A549 (cell line): Measurements from ENCODE around the gene TUBGCP6. TPM values are rescaled to one million over a fixed set of nuclear protein-coding genes. Genes with fewer than 3 reads are reported as not detected.

Source experiments
- ATAC-seq, 2 experiments: fragments of 200-7000 bp in 1 of 2; fragments of >200 bp in 1 of 2; cut with Nextera tagmentation in 1 of 2; cut with Tn5 transposase in 1 of 2; 3 replicates each; pipeline versions ENCODE4 v1.8.0 to v1.9.1; 2018 to 2020; ENCODE audit warnings: mild to moderate bottlenecking in 1 of 2, moderate library complexity in 1 of 2
- CTCF ChIA-PET: fragments of 300-600 bp; sonication (Branson Sonifier 250); formaldehyde crosslinking; extraction: SDS; loops from one replicate; lab custom pipeline; 2021; ENCODE audit warnings: antibody characterized with exemption, inconsistent platforms; lab: Yijun Ruan, JAX
- POLR2A ChIA-PET: fragments of 350-600 bp; formaldehyde crosslinking; extraction: SDS; loops from one replicate; lab custom pipeline; 2021; ENCODE audit warnings: antibody characterized with exemption, inconsistent platforms; lab: Yijun Ruan, JAX
- DNase-seq, 2 experiments: peaks; one replicate each; pipeline versions ENCODE4 v3.0.0 to v3.0.0-alpha.2; 2011 to 2016; ENCODE audit warnings: low read depth in 1 of 2, low spot score in 1 of 2
- FAIRE-seq: peaks from 2 replicates; lab custom pipeline; 2011; peaks lifted over from hg19 to GRCh38; lab: Jason Lieb, UNC
- H3K27ac ChIP-seq, 2 experiments: fragments of >200 bp; sonication (Bioruptor Twin); formaldehyde crosslinking; 3 replicates each; pipeline ENCODE4 v1.5.1; 2016 to 2017
- H3K4me1 ChIP-seq: fragments of >200 bp; sonication (Bioruptor Twin); formaldehyde crosslinking; 3 replicates; pipeline ENCODE4 v1.6.1; 2016
- H3K4me2 ChIP-seq: fragments of >200 bp; sonication (Bioruptor Twin); formaldehyde crosslinking; 3 replicates; pipeline ENCODE4 v1.6.1; 2016
- H3K4me3 ChIP-seq: fragments of >200 bp; sonication (Bioruptor Twin); formaldehyde crosslinking; 3 replicates; pipeline ENCODE4 v1.5.1; 2016
- H3K9me3 ChIP-seq: fragments of >200 bp; sonication (Bioruptor Twin); formaldehyde crosslinking; 3 replicates; pipeline ENCODE4 v1.6.1; 2016
- CHD2 ChIP-seq: fragments of 150-350 bp; IDR thresholded peaks from 2 replicates; pipeline ENCODE4 v1.6.1; 2014; ENCODE audit warnings: low read length; ENCODE audit not compliant: partially characterized antibody
- CHD4 ChIP-seq: fragments of 200-600 bp; sonication (generic); IDR thresholded peaks from 2 replicates; pipeline ENCODE4 v1.6.1; 2016; ENCODE audit warnings: antibody characterized with exemption, mild to moderate bottlenecking, borderline replicate concordance
- EHMT2 ChIP-seq: fragments of 200-600 bp; sonication (generic); IDR thresholded peaks from 2 replicates; pipeline ENCODE4 v1.6.1; 2016; ENCODE audit warnings: antibody characterized with exemption, low read depth, mild to moderate bottlenecking, moderate library complexity
- FOSL2 ChIP-seq, 2 experiments: fragments of 450-650 bp in 1 of 2; fragments of >200 bp in 1 of 2; sonication (Bioruptor Twin) in 1 of 2; formaldehyde crosslinking; IDR thresholded peaks; 2 replicates each; pipeline versions ENCODE4 v1.5.0 to v1.6.1; 2016 to 2020; ENCODE audit warnings: mild to moderate bottlenecking in 1 of 2, moderate library complexity in 1 of 2
- FOXS1 ChIP-seq: fragments of 250-450 bp; sonication (Bioruptor Pico); IDR thresholded peaks from 2 replicates; pipeline ENCODE4 v1.5.0; 2020; ENCODE audit warnings: mild to moderate bottlenecking, moderate library complexity
- GATA3 ChIP-seq: IDR thresholded peaks from 2 replicates; pipeline ENCODE4 v1.6.1; 2012; ENCODE audit warnings: borderline replicate concordance
- JUN ChIP-seq, 2 experiments: fragments of >200 bp; sonication (Bioruptor Twin); formaldehyde crosslinking; IDR thresholded peaks; 2 replicates in 1 of 2; 3 replicates in 1 of 2; pipeline ENCODE4 v1.6.1; 2016 to 2017
- KDM1A ChIP-seq: fragments of 200-600 bp; sonication (generic); IDR thresholded peaks from 2 replicates; pipeline ENCODE4 v1.6.1; 2016; ENCODE audit warnings: low read depth, mild to moderate bottlenecking
- KDM5A ChIP-seq: fragments of 200-600 bp; sonication (generic); IDR thresholded peaks from 2 replicates; pipeline ENCODE4 v1.6.1; 2016; ENCODE audit warnings: antibody characterized with exemption, mild to moderate bottlenecking
- MAZ ChIP-seq: fragments of 150-350 bp; IDR thresholded peaks from 2 replicates; pipeline ENCODE4 v1.6.1; 2014; ENCODE audit warnings: antibody characterized with exemption, low read depth, low read length, borderline replicate concordance
- MYC ChIP-seq: IDR thresholded peaks from 2 replicates; pipeline ENCODE4 v1.6.1; 2012; ENCODE audit warnings: mild to moderate bottlenecking, inconsistent platforms, low read length, improper control_type of control experiment, borderline replicate concordance
- NR3C1 ChIP-seq: fragments of >200 bp; sonication (Bioruptor Twin); formaldehyde crosslinking; IDR thresholded peaks from 3 replicates; pipeline ENCODE4 v1.6.1; 2017
- PHF8 ChIP-seq: fragments of 200-600 bp; sonication (generic); IDR thresholded peaks from 2 replicates; pipeline ENCODE4 v1.6.1; 2016; ENCODE audit warnings: low read depth, mild to moderate bottlenecking, antibody characterized with exemption, moderate library complexity, borderline replicate concordance
- RCOR1 ChIP-seq: fragments of 150-350 bp; IDR thresholded peaks from 2 replicates; pipeline ENCODE4 v1.6.1; 2014; ENCODE audit warnings: antibody characterized with exemption, low read length, low read depth
- SMC3 ChIP-seq: fragments of >200 bp; sonication (Bioruptor Twin); formaldehyde crosslinking; IDR thresholded peaks from 3 replicates; pipeline ENCODE4 v1.6.1; 2018; ENCODE audit warnings: inconsistent platforms
- ZC3H11A ChIP-seq: fragments of 450-650 bp; IDR thresholded peaks from 2 replicates; pipeline ENCODE4 v1.6.1; 2014; ENCODE audit warnings: antibody characterized with exemption, mild to moderate bottlenecking
- ZSCAN20 ChIP-seq: fragments of 250-450 bp; sonication (Bioruptor Pico); IDR thresholded peaks from 2 replicates; pipeline ENCODE4 v1.8.0; 2022; ENCODE audit warnings: mild to moderate bottlenecking, moderate library complexity
- WGBS: methylation state at CpG from one replicate; pipeline ENCODE4 v1.1.6; 2017; ENCODE audit errors: missing lambda C conversion rate; 5-methylcytosine and 5-hydroxymethylcytosine counted together
- polyA plus RNA-seq, 4 experiments: library from polyadenylated mRNA; depleted of rRNA in 3 of 4; stranded (reverse); fragments of >200 nt; fragmentation: RNase III in 1 of 4; extraction: RNeasy Plus Mini Kit Qiagen cat#74134 plus additional on column Dnase treatment in 1 of 4; gene quantifications; 2 replicates in 3 of 4; 3 replicates in 1 of 4; pipeline ENCODE4 v1.2.3, GENCODE V29; 2011 to 2017
- TF ChIP-seq, protein P1 (sequence below): fragments of 250-450 bp; sonication (Bioruptor Pico); IDR thresholded peaks from 2 replicates; pipeline ENCODE4 v1.5.0; 2021; ENCODE audit warnings: mild to moderate bottlenecking, moderate library complexity, borderline replicate concordance
- TF ChIP-seq, protein P2 (sequence below): IDR thresholded peaks from 2 replicates; pipeline ENCODE4 v1.6.1; 2012
- TF ChIP-seq, protein P3 (sequence below): IDR thresholded peaks from 2 replicates; pipeline ENCODE4 v1.6.1; 2012
- TF ChIP-seq, protein P4 (sequence below): fragments of 200-600 bp; sonication (generic); IDR thresholded peaks from 2 replicates; pipeline ENCODE4 v1.6.1; 2016; ENCODE audit warnings: antibody characterized with exemption, mild to moderate bottlenecking, moderate library complexity

TUBGCP6 gene
- polyA plus RNA-seq, 2 of the 4 experiments (the other 2 are of a cell fraction) = 6.5 to 14.2 TPM

DNA sequence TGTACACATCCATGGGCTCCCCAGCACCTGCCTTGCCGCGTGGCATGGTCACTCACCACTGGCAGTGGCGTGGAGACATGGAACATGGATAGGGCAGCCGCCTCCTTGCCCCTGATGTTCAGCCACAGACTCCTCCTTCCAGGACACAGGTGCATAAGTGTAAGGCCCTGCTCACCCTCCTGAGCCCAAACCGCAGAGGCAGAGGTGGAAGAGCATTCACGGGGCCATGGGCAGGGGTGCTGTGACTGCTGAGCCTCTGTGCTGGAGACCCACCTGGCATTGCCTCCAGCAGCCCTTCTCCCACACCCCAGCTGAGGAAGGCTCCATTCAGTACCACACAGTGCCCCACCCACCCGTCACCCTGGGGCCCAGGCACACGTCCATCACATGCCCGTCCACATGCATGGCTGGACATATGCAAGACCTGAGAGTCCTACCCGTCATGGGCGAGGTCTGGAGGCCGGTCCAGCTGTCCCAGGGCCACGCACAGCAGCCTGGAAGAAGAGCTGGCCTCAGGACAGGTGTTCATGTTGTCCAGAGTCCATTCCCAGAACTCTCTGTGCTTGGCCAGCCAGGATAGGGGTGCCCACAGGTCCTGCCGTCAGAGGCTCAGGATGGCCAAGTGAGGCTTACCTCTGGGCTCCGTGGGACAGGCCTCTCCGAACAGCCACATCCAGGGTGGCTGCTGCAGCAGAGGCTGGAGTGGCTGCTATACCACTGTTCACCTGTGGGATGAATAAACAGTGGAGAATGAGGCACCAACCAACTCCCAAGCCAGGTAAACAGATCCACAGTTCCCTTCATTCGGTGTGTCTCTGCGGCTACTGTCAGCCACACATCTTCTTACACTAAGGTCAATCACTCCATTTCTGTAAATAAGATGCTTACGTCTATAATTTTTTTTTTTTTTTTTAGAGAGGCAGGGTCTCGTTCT lies 1.7 kb upstream of the TUBGCP6 start:
- POLR2A ChIA-PET = interaction anchor here (0.7 to 1.1 kb wide), 2 partner anchors 25 to 96 kb away, joined by 3 read pairs; no protein-coding TSS in a partner anchor
- ATAC-seq (peak; percentile 30 to 41; a peak in 2 of 6 replicates), DNase-seq (peak in 1 of 2 experiments; percentile 47), FAIRE-seq (no peak)
- no peak for TF ChIP-seq MYC
- H3K27ac ChIP-seq = no peak overlapping the region
- H3K4me1 ChIP-seq = peaks cover 26% of the 10 kb centered on the region; the same call in 2 of the 3 replicates
- CTCF ChIA-PET = interaction anchor here (0.6 to 1.8 kb wide), 3 partner anchors 74 to 98 kb away, joined by 3 to 6 read pairs (median 3); no protein-coding TSS in a partner anchor
- WGBS = 89% methylated on average over 8 of the region's 20 CpGs
- H3K9me3 ChIP-seq = no peaks in the 10 kb centered on the region
- H3K4me3 ChIP-seq = no peak overlapping the region; the same call in 2 of the 3 replicates
- peak overlapping the region; percentile 98 for H3K4me2 ChIP-seq

DNA sequence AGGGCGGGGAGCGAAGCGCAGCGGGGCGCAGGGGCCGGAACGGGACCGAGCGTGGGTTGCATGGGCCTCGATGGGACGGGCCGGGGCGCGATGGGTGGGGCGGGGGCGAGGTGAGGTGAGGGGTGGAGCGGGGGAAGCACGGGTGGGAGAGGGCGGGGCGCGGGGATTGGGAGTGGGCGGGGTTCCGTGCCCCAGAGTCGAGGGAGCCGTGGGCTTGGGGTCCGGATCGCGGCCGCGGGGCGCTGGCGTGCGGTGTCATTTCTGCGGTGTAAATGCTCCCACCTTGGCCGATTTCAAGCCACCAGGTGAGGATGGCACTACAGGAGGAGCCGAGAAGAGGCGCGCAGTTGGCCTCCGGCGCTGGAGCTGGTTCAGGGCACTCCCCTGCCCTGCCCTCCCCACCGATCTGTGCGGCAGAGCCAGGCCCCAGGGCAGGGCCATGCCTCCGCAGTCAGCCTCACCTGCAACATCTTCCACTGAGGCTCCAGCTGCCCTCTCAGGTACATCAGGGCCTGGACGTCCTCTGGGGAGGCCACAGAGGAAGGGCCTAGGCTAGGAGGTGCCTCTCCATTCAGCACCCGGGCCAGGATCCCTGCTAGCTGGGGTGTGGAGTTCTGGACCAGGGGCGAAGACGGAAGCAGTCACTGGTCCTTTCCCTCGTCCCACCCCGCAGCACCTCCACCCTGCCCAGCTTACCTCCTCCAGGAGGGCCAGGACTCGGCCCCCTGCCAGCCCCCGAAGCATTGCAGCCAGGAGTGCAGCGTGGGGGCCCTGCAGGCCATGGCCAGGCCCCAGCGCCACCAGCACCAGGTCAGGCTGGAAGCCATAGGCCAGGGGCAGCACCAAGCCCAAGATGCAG lies 620 bp upstream of the TUBGCP6 start:
- no peaks in the 10 kb centered on the region for H3K9me3 ChIP-seq
- no peak for DNase-seq
- FAIRE-seq = no peak
- H3K27ac ChIP-seq = peak overlapping the region; percentile 88 to 96
- POLR2A ChIA-PET = interaction anchor here (0.7 kb wide), 1 partner anchor 97 kb away, joined by 3 read pairs; no protein-coding TSS in a partner anchor
- peak; percentile 22 to 35; a peak in 4 of 6 replicates for ATAC-seq
- TF ChIP-seq, protein P1, sequence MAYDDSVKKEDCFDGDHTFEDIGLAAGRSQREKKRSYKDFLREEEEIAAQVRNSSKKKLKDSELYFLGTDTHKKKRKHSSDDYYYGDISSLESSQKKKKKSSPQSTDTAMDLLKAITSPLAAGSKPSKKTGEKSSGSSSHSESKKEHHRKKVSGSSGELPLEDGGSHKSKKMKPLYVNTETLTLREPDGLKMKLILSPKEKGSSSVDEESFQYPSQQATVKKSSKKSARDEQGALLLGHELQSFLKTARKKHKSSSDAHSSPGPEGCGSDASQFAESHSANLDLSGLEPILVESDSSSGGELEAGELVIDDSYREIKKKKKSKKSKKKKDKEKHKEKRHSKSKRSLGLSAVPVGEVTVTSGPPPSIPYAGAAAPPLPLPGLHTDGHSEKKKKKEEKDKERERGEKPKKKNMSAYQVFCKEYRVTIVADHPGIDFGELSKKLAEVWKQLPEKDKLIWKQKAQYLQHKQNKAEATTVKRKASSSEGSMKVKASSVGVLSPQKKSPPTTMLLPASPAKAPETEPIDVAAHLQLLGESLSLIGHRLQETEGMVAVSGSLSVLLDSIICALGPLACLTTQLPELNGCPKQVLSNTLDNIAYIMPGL (CRISPR knock-in tag) = no peak
- no peak for TF ChIP-seq KDM1A
- TF ChIP-seq, protein P2, sequence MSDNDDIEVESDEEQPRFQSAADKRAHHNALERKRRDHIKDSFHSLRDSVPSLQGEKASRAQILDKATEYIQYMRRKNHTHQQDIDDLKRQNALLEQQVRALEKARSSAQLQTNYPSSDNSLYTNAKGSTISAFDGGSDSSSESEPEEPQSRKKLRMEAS = no peak
- TF ChIP-seq SMC3 = no peak
- TF ChIP-seq ZC3H11A = no peak
- no peak for TF ChIP-seq KDM5A
- no peak for TF ChIP-seq PHF8
- no peak for TF ChIP-seq EHMT2
- TF ChIP-seq NR3C1 = no peak
- TF ChIP-seq CHD2 = no peak
- no peak for TF ChIP-seq ZSCAN20
- no peak for TF ChIP-seq GATA3
- TF ChIP-seq MAZ = no peak
- TF ChIP-seq, protein P3, sequence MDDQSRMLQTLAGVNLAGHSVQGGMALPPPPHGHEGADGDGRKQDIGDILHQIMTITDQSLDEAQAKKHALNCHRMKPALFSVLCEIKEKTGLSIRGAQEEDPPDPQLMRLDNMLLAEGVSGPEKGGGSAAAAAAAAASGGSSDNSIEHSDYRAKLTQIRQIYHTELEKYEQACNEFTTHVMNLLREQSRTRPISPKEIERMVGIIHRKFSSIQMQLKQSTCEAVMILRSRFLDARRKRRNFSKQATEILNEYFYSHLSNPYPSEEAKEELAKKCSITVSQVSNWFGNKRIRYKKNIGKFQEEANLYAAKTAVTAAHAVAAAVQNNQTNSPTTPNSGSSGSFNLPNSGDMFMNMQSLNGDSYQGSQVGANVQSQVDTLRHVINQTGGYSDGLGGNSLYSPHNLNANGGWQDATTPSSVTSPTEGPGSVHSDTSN = no peak
- TF ChIP-seq FOXS1 (CRISPR knock-in tag) = no peak
- TF ChIP-seq JUN (IDR thresholded peaks at IDR 0.05) = no peak; a peak in 1 of 5 replicates
- TF ChIP-seq, protein P4, sequence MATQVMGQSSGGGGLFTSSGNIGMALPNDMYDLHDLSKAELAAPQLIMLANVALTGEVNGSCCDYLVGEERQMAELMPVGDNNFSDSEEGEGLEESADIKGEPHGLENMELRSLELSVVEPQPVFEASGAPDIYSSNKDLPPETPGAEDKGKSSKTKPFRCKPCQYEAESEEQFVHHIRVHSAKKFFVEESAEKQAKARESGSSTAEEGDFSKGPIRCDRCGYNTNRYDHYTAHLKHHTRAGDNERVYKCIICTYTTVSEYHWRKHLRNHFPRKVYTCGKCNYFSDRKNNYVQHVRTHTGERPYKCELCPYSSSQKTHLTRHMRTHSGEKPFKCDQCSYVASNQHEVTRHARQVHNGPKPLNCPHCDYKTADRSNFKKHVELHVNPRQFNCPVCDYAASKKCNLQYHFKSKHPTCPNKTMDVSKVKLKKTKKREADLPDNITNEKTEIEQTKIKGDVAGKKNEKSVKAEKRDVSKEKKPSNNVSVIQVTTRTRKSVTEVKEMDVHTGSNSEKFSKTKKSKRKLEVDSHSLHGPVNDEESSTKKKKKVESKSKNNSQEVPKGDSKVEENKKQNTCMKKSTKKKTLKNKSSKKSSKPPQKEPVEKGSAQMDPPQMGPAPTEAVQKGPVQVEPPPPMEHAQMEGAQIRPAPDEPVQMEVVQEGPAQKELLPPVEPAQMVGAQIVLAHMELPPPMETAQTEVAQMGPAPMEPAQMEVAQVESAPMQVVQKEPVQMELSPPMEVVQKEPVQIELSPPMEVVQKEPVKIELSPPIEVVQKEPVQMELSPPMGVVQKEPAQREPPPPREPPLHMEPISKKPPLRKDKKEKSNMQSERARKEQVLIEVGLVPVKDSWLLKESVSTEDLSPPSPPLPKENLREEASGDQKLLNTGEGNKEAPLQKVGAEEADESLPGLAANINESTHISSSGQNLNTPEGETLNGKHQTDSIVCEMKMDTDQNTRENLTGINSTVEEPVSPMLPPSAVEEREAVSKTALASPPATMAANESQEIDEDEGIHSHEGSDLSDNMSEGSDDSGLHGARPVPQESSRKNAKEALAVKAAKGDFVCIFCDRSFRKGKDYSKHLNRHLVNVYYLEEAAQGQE = no peak
- no peak for TF ChIP-seq RCOR1
- no peak for TF ChIP-seq CHD4
- no peak for TF ChIP-seq FOSL2 (IDR thresholded peaks at IDR 0.05)
- no peak for TF ChIP-seq FOSL2 (CRISPR knock-in tag; IDR thresholded peaks at IDR 0.05)
- H3K4me2 ChIP-seq = peak overlapping the region; percentile 98
- CTCF ChIA-PET = interaction anchor here (0.8 to 1.8 kb wide), 2 partner anchors 75 to 97 kb away, joined by 3 read pairs; no protein-coding TSS in a partner anchor
- H3K4me1 ChIP-seq = peaks cover 25% of the 10 kb centered on the region; the same call in 2 of the 3 replicates
- WGBS = 60% methylated on average over 1 of the region's 53 CpGs
- H3K4me3 ChIP-seq = peak overlapping the region; percentile 97
